DND-41 (cell line): Measurements from ENCODE around the gene LXN.

Experiments used
- ATAC-seq: fragments of 200-7000 bp; cut with Tn5 transposase; 3 replicates; pipeline ENCODE4 v1.9.1; 2021; ENCODE audit warnings: low read depth; ENCODE audit not compliant: insufficient read depth
- DNase-seq: peaks from one replicate; pipeline ENCODE4 v3.0.0-alpha.2; 2020
- H2AFZ ChIP-seq: 2 replicates; pipeline ENCODE4 v1.6.0; 2012; ENCODE audit warnings: low read depth, low read length
- H3K27ac ChIP-seq: 2 replicates; pipeline ENCODE4 v1.5.1; 2012; ENCODE audit warnings: low read length, inconsistent platforms
- H3K27me3 ChIP-seq: fragments of 200-600 bp; sonication (generic); 2 replicates; pipeline ENCODE4 v1.6.0; 2012; ENCODE audit warnings: low read length, mild to moderate bottlenecking, inconsistent platforms; ENCODE audit not compliant: insufficient read depth, poor library complexity
- H3K36me3 ChIP-seq: 2 replicates; pipeline ENCODE4 v1.5.1; 2012; ENCODE audit warnings: low read length, inconsistent platforms; ENCODE audit not compliant: insufficient read depth
- H3K4me1 ChIP-seq: 2 replicates; pipeline ENCODE4 v1.5.1; 2012; ENCODE audit warnings: mild to moderate bottlenecking, low read length; ENCODE audit not compliant: insufficient read depth
- H3K4me2 ChIP-seq: 2 replicates; pipeline ENCODE4 v1.6.0; 2012; ENCODE audit warnings: mild to moderate bottlenecking, moderate library complexity, low read length, inconsistent platforms; ENCODE audit not compliant: insufficient read depth
- H3K4me3 ChIP-seq, 2 experiments: fragments of 200-600 bp in 1 of 2; shearing (Covaris generic) in 1 of 2; 2 replicates each; pipeline ENCODE4 v1.5.1; 2012 to 2016; ENCODE audit warnings: inconsistent platforms in 2 of 2, low read length in 2 of 2, mild to moderate bottlenecking in 2 of 2, low read depth in 1 of 2, moderate library complexity in 1 of 2
- H3K79me2 ChIP-seq: 2 replicates; pipeline ENCODE4 v1.6.0; 2012; ENCODE audit warnings: low read length, inconsistent platforms; ENCODE audit not compliant: insufficient read depth
- H3K9ac ChIP-seq: 2 replicates; pipeline ENCODE4 v1.6.0; 2012; ENCODE audit warnings: low read depth, mild to moderate bottlenecking, inconsistent platforms, low read length, moderate library complexity
- H3K9me3 ChIP-seq: 2 replicates; pipeline ENCODE4 v1.5.1; 2012; ENCODE audit warnings: low read length, moderate library complexity, mild to moderate bottlenecking, inconsistent platforms; ENCODE audit not compliant: insufficient read depth, severe bottlenecking
- H4K20me1 ChIP-seq: 2 replicates; pipeline ENCODE4 v1.6.0; 2012; ENCODE audit warnings: low read length; ENCODE audit not compliant: insufficient read depth
- CTCF ChIP-seq: IDR thresholded peaks from 2 replicates; pipeline ENCODE4 v1.5.1; 2012; ENCODE audit warnings: borderline replicate concordance, low read length, moderate library complexity, mild to moderate bottlenecking; ENCODE audit not compliant: poor library complexity, severe bottlenecking; ENCODE audit errors: extremely low read depth
- EZH2 ChIP-seq: IDR thresholded peaks from 3 replicates; pipeline ENCODE4 v1.6.1; 2012; ENCODE audit warnings: borderline replicate concordance, low read depth, mild to moderate bottlenecking, moderate library complexity, low read length, inconsistent platforms; ENCODE audit not compliant: severe bottlenecking

LXN gene

GRCh38 chr3:158679547-158680000 is 7.1 kb upstream of the LXN start:
- H4K20me1 ChIP-seq = no peaks in the 10 kb centered on the region
- H3K9me3 ChIP-seq = no peaks in the 10 kb centered on the region
- H3K9ac ChIP-seq = no peak overlapping the region
- no peak overlapping the region for H3K27ac ChIP-seq
- H3K4me1 ChIP-seq = no peaks in the 10 kb centered on the region
- no peak for ATAC-seq
- H3K27me3 ChIP-seq = no peaks in the 10 kb centered on the region
- H3K36me3 ChIP-seq = peaks cover 15% of the 10 kb centered on the region; the same call in 1 of the 2 replicates
- H3K4me2 ChIP-seq = no peak overlapping the region
- DNase-seq = no peak
- TF ChIP-seq CTCF (no peak), EZH2 (no peak)
- H3K4me3 ChIP-seq = no peak overlapping the region
- no peak overlapping the region for H2AFZ ChIP-seq
- H3K79me2 ChIP-seq = no peaks in the 10 kb centered on the region

GRCh38 chr3:158678687-158679086 is 6.2 kb upstream of the LXN start:
- ATAC-seq = no peak
- Histone ChIP-seq H3K79me2 (no peaks in the 10 kb centered on the region), H3K9ac (no peak overlapping the region), H3K4me1 (no peaks in the 10 kb centered on the region), H3K4me3 (no peak overlapping the region), H3K36me3 (peaks cover 12% of the 10 kb centered on the region; the same call in 1 of the 2 replicates), H3K27me3 (no peaks in the 10 kb centered on the region), H3K4me2 (no peak overlapping the region), H3K27ac (no peak overlapping the region), H3K9me3 (no peaks in the 10 kb centered on the region), H2AFZ (no peak overlapping the region), H4K20me1 (no peaks in the 10 kb centered on the region)
- no peak for DNase-seq
- no peak for TF ChIP-seq EZH2
- TF ChIP-seq CTCF = no peak

- Histone ChIP-seq H3K4me2 (no peak overlapping the region), H3K9ac (no peak overlapping the region), H4K20me1 (no peaks in the 10 kb centered on the region), H3K27me3 (no peaks in the 10 kb centered on the region), H3K79me2 (no peaks in the 10 kb centered on the region), H3K36me3 (peaks cover 53% of the 10 kb centered on the region), H3K27ac (no peak overlapping the region), H3K4me1 (no peaks in the 10 kb centered on the region), H3K9me3 (no peaks in the 10 kb centered on the region), H2AFZ (no peak overlapping the region), H3K4me3 (no peak overlapping the region)
- TF ChIP-seq CTCF (no peak), EZH2 (no peak)
- no peak for DNase-seq
- ATAC-seq = no peak
Measured at GRCh38 chr3:158671821-158672214, 630 bp downstream of the LXN start.

GRCh38 chr3:158668506-158668905 is 3.9 kb downstream of the LXN start:
- Histone ChIP-seq H3K79me2 (no peaks in the 10 kb centered on the region; the same call in 1 of the 2 replicates), H3K4me2 (no peak overlapping the region), H3K4me1 (no peaks in the 10 kb centered on the region), H3K27ac (no peak overlapping the region), H3K9ac (no peak overlapping the region), H3K27me3 (no peaks in the 10 kb centered on the region), H3K9me3 (no peaks in the 10 kb centered on the region), H4K20me1 (peaks cover 3% of the 10 kb centered on the region; the same call in 1 of the 2 replicates), H3K4me3 (no peak overlapping the region), H2AFZ (no peak overlapping the region), H3K36me3 (peaks cover 84% of the 10 kb centered on the region)
- TF ChIP-seq EZH2 (no peak), CTCF (no peak)
- ATAC-seq (no peak), DNase-seq (no peak)
